HG02759 (cell line): ENCODE results near the gene ZNF728.
"Not testable (repeated sequence)": the region's sequence is repeated elsewhere in the genome, so short reads cannot be mapped to it uniquely, and the experiment has no call there.

Experiments used
- ATAC-seq: cut with Tn5 transposase; IDR thresholded peaks from one replicate; pipeline ENCODE4 v1.9.1; 2021; ENCODE audit warnings: mild to moderate bottlenecking, moderate library complexity; ENCODE audit not compliant: unreplicated experiment

ZNF728 gene

GRCh38 chr19:23002690-23003422, at the start of gene ZNF728:
Gene ZNF728, minus strand, starts transcription at chr19:23003176. Its CDS starts 146 bp downstream, at chr19:23003030.
- ATAC-seq: no peak

GRCh38 chr19:23052349-23052748, 49.4 kb upstream of the ZNF728 start:
- no peak for ATAC-seq

GRCh38 chr19:23049256-23049655, 46.3 kb upstream of the ZNF728 start:
- ATAC-seq: no peak

- ATAC-seq: no peak
Observed at GRCh38 chr19:23046743-23047142, 43.8 kb upstream of the ZNF728 start.

GRCh38 chr19:23033721-23034120, 30.7 kb upstream of the ZNF728 start:
- ATAC-seq: no peak

- ATAC-seq: no peak
Observed at GRCh38 chr19:23015660-23016059, 12.7 kb upstream of the ZNF728 start.

GRCh38 chr19:22994957-22995356, 8.0 kb downstream of the ZNF728 start:
- not testable (repeated sequence) for ATAC-seq

- ATAC-seq: no peak
Observed at GRCh38 chr19:22976248-22976647, 26.7 kb downstream of the ZNF728 start.

- not testable (repeated sequence) for ATAC-seq
Observed at GRCh38 chr19:22975546-22976136, 27.3 kb downstream of the ZNF728 start.

GRCh38 chr19:22945560-22945959, 57.4 kb downstream of the ZNF728 start:
- ATAC-seq: no peak

- no peak for ATAC-seq
Observed at GRCh38 chr19:22935151-22935550, 67.8 kb downstream of the ZNF728 start.

GRCh38 chr19:22927576-22927975, 75.4 kb downstream of the ZNF728 start:
- not testable (repeated sequence) for ATAC-seq

- not testable (repeated sequence) for ATAC-seq
Observed at GRCh38 chr19:22925181-22925580, 77.8 kb downstream of the ZNF728 start.
